ENCODE data around the gene NR1H3. TPM values are rescaled to one million over a fixed set of nuclear protein-coding genes. Genes with fewer than 3 reads are reported as not detected.

The NR1H3 gene
- total and polyA plus RNA-seq, 2 of the 4 experiments (the other 2 are of a cell fraction): 9.1 to 13.6 TPM

DNA sequence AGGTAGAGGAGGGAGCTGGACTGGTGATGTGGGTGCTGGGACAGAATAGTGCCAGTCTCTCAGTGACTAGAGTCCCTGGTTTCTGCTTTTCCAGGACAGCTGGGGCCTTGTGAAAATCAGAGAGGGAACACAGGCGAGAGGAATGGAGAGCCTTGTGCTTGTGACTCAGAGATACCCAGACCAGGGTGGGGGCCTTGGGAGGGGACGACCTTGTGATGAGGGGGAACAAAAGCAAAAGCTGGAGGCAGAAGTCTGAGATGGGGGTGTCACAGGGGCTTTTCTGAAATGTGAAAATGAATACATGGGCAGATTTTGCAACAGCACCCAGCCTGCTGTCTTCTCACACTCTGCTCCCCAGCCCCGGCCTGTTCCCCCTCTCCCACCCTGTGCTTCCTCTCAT lies 3.4 kb upstream of the NR1H3 start:
- no peaks in the 10 kb centered on the region for H3K9me3 ChIP-seq (ENCODE audit: control insufficient read depth, insufficient read depth, low read length)
- intact Hi-C loops (cut with micrococcal nuclease): no loop called here
- BruUV-seq (replicated peaks): no TSS peak
- peak overlapping the region; percentile 70 for H4K5ac ChIP-seq (ENCODE audit: low read depth, low read length)
- no peaks in the 10 kb centered on the region for H3K36me3 ChIP-seq (ENCODE audit: control insufficient read depth, insufficient read depth, low read length)
- 33% methylated on average over 1 of the region's 3 CpGs; no CpG with 5 or more reads in 1 of the 2 experiments for WGBS, 2 experiments (ENCODE audit: extremely low coverage in 2 of 2, insufficient read length in 1 of 2)
- ChIA-PET CTCF (no interaction called here), POLR2A (ENCODE audit: unreplicated experiment) (interaction anchor here (0.6 kb wide), 1 partner anchor 69 kb away, joined by 4 read pairs; no protein-coding TSS in a partner anchor)
- H3K9ac ChIP-seq (ENCODE audit: low read depth, low read length): peak overlapping the region; percentile 47
- H3K4me1 ChIP-seq (ENCODE audit: control insufficient read depth, insufficient read depth, low read length): peaks cover 26% of the 10 kb centered on the region
- in situ Hi-C loops (cut with MboI; ENCODE audit: low sequenced_read_pairs): no loop called here
- H2AFZ ChIP-seq (replicated peaks; ENCODE audit: low read length, poor library complexity): peak overlapping the region; percentile 81
- no peak overlapping the region for H3K56ac ChIP-seq (ENCODE audit: extremely low read depth, insufficient read depth, low read length)
- peak overlapping the region; percentile 91; the same call in 2 of the 3 replicates for H2BK15ac ChIP-seq (ENCODE audit: low read depth, low read length)
- no peaks in the 10 kb centered on the region for H4K20me1 ChIP-seq (ENCODE audit: insufficient read depth, low read length)
- peaks cover 11% of the 10 kb centered on the region for H3K9me1 ChIP-seq (ENCODE audit: insufficient read depth, low read length)
- H3K18ac ChIP-seq (ENCODE audit: low read depth, low read length): peak overlapping the region; percentile 66
- H3K4me3 ChIP-seq (ENCODE audit: insufficient read depth, low read depth, low read length): no peak overlapping the region
- no peak for TF ChIP-seq MAFK (IDR thresholded peaks at IDR 0.05; ENCODE audit: low read depth, low read length)
- TF ChIP-seq MXI1 (IDR thresholded peaks at IDR 0.05; ENCODE audit: borderline replicate concordance, low read depth, low read length): no peak
- TF ChIP-seq MAZ (IDR thresholded peaks at IDR 0.05; ENCODE audit: borderline replicate concordance, low read depth, low read length): 0 out of 2 replicates have a peak, but pooled peaks have one; percentile 44
- no peak for TF ChIP-seq BHLHE40 (IDR thresholded peaks at IDR 0.05; ENCODE audit: low read depth, low read length)
- peak overlapping the region; percentile 86; the same call in 1 of the 2 replicates for H3K23ac ChIP-seq (ENCODE audit: low read depth, low read length)
- peak overlapping the region; percentile 88 for H3K14ac ChIP-seq (replicated peaks; ENCODE audit: low read depth, low read length)
- H2AK5ac ChIP-seq (ENCODE audit: low read depth, low read length): peak overlapping the region; percentile 59
- dilution Hi-C loops (cut with HindIII; ENCODE audit: low sequenced_read_pairs, unreplicated experiment): no loop called here
- ATAC-seq (ENCODE audit: low read depth) (peak; percentile 24), DNase-seq (no peak)
- H3K4ac ChIP-seq (ENCODE audit: low read depth, low read length): peak overlapping the region; percentile 84
- peak overlapping the region; percentile 5 for H2AK9ac ChIP-seq (replicated peaks; ENCODE audit: low read depth, low read length, poor library complexity)
- peak overlapping the region; percentile 55 for H4K91ac ChIP-seq (ENCODE audit: insufficient read depth, low read depth, low read length)
- H3K27me3 ChIP-seq (ENCODE audit: control insufficient read depth, insufficient read depth, low read length): no peaks in the 10 kb centered on the region
- H2BK20ac ChIP-seq (ENCODE audit: low read depth, low read length): peak overlapping the region; percentile 30; the same call in 1 of the 2 replicates
- H3K27ac ChIP-seq (ENCODE audit: insufficient read depth, low read length): peak overlapping the region; percentile 72
- peaks cover 7 to 43% of the 10 kb centered on the region in 2 experiments for H3K79me1 ChIP-seq (ENCODE audit: low read depth in 1 of 2, low read length in 2 of 2)
- H4K8ac ChIP-seq (ENCODE audit: low read depth in 2 of 2, low read length in 2 of 2): peak overlapping the region; percentile 92 to 96; a peak in 3 of 4 replicates
- H2BK120ac ChIP-seq (ENCODE audit: low read depth, low read length): peak overlapping the region; percentile 89; the same call in 1 of the 2 replicates
- H2BK5ac ChIP-seq (ENCODE audit: low read depth, low read length, poor library complexity, severe bottlenecking): peak overlapping the region; percentile 53
- peak overlapping the region; percentile 48 for H3K4me2 ChIP-seq (ENCODE audit: low read depth, low read length)
